Measurements from ENCODE around the gene BRD4.

DNA sequence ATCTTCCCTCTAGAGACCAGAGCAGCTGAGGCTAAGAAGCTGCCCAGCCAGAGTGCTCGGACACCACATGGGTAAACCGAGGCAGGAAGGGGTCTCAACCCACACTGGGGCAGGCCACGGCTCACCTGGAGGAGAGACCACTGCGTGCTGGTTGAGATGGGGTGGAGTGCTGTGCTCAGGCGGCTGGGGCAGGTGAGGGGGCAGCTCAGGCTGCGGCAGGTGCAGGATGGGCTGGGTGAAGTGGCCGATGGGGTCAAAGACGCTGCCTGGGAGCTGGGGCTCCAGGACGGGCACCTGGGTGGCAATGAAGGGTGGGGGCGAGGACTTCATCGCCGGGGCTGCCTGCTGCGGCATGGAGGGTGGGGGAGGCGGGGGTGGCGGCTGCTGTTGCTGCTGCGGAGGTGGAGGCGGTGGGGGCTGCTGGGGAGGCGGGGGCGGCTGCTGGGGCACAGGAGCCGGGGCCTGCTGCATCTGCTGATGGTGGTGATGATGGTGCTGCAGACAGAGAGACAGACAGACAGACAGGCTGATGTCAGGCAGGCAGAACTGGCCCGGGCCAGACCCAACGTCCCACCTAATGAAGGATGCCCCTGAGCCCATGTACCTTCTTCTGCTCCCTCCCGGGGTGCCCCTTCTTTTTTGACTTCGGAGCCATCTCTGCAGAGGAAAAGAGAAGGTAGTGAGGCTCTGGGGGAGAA, 88.1 kb downstream of the BRD4 start:
- TF ChIP-seq, protein P1, sequence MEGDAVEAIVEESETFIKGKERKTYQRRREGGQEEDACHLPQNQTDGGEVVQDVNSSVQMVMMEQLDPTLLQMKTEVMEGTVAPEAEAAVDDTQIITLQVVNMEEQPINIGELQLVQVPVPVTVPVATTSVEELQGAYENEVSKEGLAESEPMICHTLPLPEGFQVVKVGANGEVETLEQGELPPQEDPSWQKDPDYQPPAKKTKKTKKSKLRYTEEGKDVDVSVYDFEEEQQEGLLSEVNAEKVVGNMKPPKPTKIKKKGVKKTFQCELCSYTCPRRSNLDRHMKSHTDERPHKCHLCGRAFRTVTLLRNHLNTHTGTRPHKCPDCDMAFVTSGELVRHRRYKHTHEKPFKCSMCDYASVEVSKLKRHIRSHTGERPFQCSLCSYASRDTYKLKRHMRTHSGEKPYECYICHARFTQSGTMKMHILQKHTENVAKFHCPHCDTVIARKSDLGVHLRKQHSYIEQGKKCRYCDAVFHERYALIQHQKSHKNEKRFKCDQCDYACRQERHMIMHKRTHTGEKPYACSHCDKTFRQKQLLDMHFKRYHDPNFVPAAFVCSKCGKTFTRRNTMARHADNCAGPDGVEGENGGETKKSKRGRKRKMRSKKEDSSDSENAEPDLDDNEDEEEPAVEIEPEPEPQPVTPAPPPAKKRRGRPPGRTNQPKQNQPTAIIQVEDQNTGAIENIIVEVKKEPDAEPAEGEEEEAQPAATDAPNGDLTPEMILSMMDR (IDR thresholded peaks at IDR 0.05), result no peak
- no peak for TF ChIP-seq POLR2AphosphoS5 (IDR thresholded peaks at IDR 0.05)

Data from esophagus muscularis mucosa (tissue), 3 donors.